ENCODE measurements around the gene MORF4L1. TPM values are rescaled to one million over a fixed set of nuclear protein-coding genes. Genes with fewer than 3 reads are reported as not detected.
"Not testable (repeated sequence)": the region's sequence is repeated elsewhere in the genome, so short reads cannot be mapped to it uniquely, and the experiment has no call there.

Gene MORF4L1
- total RNA-seq, 1 donor from 2014 or later = 697 TPM

DNA sequence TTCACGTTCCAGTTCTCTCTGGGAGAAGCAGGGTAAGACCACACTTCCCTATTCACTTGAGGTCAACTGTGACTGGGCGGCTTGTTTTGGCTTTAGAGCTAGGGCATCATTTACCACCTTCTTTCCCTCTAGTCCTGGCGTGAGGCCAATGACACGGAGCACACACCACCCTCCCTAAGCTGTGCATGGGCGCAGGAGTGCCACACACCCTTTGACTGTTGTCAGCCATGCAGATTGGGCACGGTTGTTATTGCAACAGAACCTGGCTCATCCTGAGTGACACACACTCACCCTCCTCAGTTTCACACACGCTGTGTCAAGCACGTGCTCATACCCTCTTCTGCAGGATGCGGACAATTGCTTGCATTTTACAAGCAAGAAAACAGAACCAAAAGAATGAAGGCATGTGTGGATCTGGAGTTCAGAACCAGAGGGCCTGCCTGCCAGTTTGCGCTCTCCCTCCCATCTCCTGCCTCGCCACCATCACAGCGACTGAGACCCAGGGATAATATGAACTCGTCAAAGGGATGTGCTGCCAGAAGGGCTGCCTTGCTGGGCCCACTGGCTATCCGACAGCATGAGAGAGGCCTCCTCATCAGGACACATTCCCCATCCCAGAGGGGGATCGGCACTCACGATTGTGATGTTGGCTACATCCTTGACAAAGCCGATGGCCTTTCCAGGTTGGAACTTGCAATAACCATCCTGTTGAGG is 54.5 kb downstream of the MORF4L1 start:
- no peak for DNase-seq

DNA sequence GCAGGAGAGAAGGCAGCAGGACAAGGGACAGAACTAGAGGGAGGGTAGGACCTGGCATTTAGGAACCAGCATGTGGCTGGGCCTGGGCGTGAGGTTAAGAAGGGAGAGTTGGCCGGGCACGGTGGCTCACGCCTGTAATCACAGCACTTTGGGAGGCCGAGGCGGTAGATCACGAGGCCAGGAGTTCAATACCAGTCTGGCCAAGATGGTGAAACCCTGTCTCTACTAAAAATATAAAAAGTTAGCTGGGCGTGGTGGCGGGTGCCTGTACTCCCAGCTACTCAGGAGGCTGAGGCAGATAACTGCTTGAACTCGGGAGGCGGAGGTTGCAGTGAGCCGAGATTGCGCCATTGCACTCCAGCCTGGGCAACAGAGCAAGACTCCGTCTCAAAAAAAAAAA is 55.5 kb downstream of the MORF4L1 start:
- DNase-seq = not testable (repeated sequence)

DNA sequence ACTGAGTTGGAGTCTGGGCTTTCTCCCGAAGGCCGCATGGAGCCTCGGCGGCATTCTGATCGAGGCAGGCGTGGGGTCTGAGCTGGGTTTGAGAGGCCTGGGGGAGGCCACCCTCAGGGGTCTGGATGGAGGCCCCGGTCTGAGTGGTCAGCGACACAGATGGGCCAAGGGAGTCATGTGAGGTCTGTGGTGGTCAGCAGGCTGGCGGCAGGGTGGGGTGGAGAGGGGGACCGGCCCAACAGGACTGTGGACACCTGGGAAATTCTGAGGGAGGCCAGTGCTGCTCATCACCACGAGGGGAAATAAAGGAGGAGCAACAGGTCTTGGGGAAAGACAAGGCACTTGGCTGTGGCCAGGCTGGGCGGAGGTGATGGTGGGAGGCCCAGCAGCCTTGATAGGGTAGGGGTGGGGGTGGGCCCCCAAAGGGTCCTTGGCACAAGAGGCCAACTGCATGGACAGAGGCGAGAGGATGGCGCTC is 56.0 kb downstream of the MORF4L1 start:
- DNase-seq = no peak

DNA sequence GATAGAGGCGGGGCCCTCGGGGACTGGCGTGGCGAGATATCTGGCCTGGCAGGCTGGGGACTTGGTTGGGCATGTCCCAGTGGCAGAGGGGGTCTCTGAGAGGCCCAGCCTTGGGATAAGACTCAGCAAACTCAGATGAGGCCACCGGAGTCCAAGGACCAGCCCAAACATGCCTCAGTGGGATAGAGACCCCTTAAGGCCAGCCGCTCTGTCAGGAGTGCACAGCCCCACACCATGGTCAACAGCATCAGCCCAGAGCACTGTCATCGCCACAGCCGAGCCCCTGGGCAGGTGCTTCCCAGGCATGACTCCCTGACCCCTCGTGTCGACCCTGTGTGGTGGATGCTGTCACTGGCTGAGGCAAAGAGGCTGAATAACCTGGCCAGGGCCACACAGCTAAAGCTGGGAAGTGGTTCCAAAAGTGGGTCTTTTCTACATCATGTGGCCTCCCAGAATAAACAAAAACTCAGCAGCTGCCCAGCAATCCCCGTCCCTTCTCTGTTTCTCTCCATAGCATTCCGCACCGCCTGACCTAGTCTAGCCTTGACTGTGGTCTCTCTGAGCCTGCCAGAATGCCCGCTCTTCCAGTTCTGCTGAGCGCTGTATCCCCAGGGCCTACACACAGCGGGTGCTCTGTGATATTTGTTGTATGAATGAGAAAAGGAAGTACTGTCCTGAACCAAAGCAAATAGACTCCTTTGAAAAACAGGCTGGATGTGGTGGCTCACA is 57.0 kb downstream of the MORF4L1 start:
- no peak for DNase-seq

DNA sequence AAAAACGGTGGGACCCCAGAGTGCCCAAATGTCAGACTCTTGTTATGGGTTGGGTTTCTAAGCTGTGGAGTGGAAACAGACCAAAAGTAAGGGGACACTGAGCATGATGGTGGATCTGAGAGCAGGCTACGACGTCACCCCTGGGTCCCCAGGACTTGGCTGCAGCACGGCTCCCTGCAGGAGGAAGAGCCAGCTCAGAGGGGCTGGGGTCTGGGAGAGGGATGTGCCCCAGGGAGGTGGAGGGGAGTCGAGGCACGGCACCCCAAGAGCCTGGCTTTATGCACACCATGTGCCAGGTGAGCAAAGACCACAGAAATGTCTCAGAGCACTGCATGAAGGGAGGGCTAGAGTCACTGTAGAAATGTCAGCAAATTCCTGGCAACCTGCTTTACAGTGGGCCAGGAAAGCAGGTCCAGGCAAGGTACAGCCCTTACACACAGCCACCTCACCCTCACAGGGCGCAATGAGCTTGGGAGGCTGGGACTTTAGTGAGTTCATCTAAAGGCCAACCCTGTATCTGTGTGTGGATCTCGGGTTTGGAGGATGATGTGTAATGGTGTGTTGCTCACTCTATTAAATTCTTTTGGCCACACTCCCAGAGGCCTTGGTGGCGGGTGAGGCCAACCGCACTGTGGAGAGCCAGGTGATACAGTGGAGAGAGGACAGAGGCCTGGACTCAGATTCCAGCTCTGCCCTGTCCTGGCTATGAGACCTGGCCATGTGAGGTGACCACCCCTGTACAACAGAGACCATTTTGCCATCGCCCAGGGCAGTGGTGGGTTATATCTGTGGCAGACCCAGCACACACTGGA is 58.1 kb downstream of the MORF4L1 start:
- no peak for DNase-seq

DNA sequence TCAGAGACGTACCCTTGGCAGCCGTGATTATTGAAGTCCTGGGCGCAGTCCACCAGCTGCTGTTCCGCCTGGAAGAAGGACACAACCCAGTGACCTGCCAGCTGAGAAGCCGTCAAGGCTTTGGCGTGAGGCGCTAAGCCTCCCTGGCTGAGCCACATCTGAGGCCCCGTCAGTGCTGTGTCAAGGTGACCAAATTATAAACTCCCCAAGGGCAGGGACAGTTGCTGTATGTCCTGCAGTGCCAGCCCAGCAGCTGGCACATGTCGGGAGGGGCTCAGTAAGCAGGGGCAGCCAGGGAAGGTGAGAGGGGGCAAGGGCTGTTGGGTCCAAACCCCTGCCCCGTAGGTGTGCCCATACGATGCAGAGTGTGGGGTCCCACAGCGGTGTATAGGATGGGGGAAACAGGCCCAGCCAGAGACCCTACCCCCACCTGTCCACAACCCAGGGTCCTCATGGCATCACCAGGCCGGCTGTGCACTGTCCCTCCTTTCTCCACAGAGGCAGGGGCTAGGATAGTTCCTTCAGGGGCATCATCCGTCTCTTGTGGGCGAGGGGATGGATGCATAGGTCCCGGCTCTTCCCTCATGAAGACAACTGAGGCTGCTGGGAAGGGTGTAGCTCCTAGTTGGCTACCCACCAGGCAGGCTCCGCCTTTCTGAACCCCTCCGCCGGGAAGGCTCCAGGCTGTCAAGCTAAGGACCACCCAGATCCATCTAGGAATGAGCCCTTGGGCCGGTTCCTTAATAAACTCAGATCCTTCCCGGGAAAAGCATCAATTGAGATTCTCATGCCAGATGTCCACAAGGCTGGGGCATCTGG is 59.0 kb downstream of the MORF4L1 start:
- no peak for DNase-seq

DNA sequence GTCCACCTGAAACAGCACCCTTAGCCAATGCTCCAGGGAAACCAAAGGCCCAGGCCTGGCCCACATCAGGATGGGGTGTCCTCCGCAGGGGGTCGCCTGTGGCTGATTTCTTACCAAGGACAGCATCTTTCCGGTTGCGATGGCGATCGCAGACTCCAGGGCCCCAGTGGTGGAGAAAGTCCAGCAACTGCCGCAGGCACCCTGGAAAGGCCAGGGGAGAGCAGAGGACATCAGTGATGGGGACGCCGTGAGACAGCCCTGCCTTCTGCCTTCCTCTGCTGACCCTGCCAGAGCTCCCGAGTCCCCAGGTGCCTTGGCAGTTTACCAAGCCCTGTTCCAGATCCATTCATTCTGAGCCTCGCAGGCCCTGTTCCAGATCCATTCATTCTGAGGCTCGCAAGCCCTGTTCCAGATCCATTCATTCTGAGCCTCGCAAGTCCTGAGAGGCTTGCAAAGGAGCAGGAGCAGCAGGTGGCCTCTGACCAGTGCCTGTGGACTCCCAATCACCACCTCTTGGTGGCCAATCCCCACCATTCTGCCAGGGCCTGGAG is 59.6 kb downstream of the MORF4L1 start:
- DNase-seq = no peak

DNA sequence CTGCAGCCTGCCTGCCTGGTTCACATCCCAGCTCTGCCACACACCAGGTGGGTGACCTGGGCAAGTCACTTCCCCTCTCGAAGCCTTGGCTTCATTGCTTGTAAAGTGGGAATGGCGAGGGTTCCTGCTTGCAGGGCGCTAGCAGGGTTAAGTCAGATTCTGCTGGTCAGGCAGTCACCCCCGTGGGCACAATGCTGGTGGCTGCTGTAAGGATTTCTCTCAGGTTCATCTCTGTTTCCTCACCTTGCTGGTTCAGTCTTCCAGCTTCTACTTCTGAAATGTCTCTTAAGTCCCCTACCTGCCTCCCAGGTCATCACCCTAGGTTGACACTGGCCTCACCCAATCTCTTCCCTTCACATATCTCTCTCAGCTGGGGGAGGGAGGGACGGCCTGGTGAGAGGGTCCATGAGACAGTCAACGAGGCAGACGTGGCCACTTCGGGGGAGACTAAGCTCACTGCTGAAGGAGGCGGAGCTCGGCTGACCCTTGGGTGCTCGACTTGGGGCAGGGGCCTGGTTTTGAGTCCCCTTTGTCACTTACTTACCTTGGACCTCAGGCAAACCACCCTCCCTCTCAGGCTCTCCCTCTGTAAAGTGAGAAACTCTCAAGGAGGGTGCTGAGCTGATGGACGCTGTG is 60.6 kb downstream of the MORF4L1 start:
- DNase-seq = no peak

DNA sequence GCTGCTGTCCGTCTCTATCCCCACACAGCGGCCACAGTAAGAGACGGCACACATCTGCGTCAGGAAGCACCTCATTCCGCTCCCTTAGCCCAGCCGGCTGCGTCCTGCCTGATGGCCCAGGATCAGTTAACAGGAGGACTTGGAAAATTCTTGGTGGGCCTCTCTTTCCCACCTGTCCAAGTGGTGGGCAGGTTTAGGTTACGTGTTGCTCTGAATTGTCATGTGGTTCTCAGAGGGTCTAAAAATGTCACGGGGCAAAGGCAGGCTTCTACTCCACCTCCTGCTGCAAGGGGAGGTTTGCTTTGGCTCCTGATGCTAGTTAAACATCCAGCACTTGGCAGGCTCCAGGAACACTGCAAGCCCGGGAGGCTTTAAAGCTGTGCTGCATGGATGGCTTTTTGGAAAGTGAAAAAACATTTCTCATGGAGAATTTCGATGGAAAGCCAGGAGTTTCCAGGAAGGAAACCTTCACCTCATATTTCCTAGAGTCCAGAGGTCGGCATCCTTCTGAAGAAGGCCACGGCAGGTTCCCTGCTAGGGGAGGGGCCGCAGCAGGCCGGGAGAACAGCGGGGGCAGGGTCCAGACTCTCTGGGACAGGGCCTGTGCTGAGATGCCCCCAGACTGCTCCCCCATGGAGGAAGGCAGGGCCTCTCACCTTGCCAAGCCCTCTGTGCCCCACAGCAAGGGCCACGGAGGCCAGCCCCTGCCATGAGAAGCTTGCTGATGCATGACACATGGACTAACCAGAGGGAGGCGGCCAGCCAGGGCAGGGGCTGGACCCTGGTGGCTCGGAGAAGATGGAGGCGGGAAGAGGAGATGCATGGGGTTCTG is 61.3 kb downstream of the MORF4L1 start:
- no peak for DNase-seq

DNA sequence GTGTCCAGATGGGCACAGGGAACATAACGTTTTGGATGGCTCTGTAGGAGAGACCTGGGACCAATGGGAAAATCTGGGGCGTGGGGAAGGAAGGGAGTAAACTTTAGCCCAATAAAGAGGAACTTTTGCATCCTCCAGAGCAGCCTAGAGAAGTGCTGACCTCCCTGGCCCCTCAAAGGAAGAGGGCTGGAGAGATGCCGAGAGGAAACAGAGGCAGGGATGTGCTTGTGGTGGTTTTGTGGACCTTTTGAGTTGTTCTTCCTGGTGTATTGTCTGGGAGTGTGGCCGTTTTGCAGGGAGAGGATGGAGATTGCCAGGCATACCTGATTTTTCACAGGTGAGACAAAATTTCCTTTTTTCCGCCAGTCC is 61.9 kb downstream of the MORF4L1 start:
- no peak for DNase-seq

DNA sequence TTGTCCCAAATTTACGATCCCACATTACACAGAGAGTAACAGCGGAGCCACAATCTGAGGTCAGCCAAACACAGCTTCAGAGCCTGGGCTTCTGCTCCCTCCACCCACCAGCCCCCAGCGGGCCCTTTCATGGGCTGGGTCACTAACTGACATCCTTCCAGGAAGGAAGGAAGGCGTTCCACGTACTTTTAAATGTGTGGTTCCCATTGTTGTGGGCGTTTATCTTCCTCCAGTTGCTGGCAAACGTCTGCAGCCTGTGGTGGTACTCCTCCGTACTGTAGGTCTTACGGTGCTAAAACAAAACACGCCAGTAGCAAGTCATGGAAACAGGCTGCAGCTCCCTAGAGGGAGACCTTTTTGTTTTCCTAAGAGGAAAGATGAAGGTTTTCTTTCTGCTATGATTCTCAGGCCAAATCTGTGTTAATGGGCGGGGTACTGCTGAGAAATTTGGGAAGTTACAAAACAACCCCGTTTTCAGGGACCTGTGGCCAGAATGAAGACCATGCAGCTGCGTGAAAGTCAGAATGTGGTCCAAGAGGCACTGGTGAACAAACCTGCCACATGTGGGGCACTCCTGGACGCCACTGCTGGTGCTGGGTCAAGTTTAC is 64.5 kb downstream of the MORF4L1 start:
- no peak for DNase-seq

DNA sequence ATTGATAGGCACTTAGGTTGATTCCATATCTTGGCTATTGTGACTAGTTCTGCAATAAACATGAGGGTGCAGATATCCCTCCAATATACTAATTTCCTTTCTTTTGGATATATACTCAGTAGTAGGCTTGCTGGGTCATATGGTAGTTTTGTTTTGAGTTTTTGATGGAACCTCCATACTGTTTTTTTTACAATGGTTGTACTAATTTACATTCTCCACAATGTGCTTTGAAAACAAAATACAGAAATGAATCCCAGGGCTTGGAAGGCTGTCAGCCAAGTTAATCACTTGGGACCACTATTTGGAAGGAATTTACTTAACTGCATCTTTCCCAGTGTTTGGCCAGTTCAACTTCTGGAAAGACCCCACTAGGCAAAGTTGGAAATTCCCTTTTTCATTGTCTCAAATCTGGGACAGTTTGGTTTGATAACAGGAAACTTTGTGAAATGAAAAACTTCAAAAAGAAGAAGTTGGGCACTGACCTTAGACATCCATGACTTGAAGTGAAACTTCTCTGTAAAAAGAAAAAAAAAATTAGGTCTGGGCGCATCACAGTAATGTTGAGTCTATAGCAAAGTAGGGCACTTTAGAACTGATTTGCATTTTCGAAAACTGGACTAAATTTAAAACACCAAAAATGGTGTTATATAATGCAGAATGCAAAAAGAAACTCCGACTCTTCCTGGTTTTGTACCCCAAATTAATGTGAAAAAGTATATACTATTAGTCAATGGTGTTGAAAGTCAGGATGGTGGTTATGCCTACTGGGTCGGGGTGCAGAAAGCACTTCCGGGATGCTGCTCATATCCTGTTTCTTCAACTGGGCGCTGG is 66.2 kb downstream of the MORF4L1 start:
- no peak for DNase-seq

DNA sequence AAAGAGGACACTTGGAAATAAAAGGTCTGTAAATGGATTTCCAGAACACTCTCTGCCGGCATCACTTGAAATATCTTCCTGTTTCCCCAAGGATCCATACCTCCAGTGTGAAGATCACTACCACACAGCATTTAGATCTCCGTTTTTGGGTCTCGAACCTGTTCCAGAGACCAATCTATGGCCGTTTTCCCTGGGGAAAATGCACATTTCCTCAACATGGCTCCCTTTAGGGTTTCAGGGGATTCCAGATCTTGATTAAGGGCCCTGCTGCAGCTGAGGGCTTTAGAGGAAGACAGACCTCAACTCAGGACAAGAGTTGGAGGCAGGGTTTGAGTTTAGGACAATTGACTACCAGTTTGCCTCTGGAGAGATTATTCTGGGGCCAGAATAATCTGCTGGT is 70.1 kb downstream of the MORF4L1 start:
- no peak for DNase-seq

DNA sequence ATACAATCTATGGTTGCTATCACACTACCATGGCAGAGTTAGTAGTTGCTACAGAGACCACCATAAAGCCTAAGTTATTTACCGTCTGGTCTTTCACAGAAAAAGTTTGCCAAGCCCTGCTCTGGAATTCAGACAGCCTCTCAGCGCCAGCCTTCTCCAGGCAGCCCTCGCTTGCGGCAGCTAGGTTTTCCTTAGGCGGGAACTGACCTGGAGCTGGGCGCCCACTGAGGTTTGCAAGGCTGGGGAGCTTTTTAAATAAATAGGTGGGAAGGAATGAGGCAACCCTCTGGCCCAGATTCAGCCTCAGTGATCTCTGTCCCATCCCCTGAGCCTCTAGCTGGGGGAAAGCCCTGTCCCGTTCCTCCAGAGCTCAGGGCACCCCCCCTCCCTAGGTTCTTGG is 71.0 kb downstream of the MORF4L1 start:
- DNase-seq = no peak

DNA sequence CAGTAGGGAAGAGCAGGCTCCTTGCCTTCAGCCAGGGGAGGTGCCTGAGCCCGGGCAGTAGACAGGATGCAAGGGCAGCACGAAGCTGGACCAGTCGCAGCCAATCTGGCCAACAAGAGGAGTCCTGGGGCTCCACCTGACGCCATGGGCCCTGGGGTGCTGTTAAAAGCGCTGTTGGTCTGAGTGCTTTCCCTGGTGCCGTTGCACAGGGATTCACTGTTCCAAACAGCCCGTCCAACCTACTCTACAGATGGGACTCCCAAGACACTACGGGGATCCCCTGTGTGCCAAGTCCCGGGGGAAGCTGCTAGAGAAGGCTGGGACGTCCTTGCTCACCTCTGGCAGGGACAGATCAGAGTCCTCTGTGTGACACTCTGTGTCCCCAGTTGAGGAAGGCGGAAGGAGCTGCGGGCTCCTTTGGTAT is 71.5 kb downstream of the MORF4L1 start:
- no peak for DNase-seq

DNA sequence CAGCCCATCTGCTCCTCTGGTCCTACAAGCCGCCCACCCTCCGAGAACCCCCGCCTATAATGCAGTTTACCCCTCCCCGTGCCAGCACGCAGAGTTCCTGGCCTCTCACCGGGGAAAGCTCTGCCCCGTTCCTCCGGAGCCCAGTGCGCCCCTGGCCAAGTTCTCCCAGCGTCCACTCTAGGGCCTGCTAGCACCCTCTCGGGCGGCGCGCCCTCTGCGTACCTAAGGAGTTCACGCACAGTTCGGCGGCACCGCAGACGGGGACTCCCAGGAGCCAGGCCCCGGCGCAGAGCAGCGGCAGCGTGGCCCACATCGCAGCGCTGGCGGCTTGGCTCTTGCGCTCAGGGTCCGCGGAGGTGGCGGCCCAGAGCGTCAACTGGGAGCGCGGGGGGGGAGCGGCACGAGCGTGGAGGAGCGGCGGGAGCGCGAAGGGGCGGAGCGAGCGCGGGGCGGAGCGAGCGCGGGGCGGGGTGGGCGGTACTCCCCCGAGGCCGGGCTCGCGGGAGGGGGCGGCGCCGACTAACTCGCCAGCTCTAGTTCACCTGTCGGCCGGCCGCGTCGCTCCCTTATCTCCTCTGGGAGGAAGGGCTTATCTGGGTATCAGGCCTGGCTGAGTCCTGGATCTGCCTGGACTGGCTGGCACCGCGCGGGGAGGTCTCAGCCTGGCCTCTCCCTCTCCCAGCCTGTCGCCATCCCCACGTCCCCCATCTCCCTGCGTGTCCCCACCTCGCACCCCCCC is 72.1 kb downstream of the MORF4L1 start, which contains the start of gene CTSH:
Gene CTSH, minus strand, starts transcription at position 378 of the 739 bp plus-strand sequence. Its CDS starts 65 bp downstream, at position 313.
- peak; percentile 69 for DNase-seq

DNA sequence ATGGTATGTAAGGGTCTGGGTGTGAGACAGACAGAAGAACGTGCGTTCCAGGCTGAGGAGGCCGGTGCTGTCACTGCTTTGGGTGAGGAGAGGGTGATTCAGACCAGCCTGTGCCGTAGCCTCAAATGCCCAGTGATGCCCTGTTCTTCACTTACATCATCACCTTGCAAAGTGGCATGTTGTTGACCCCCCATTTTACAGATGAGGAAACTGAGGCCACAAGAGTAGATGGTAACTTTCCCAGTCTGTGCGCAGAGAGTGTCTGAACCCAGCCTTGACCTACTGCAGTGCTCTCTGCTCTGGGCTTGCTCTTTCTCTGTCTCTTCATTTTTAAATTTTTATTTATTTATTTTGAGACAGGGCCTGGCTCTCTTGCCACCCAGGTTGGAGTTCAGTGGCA is 73.8 kb downstream of the MORF4L1 start:
- no peak for DNase-seq

DNA sequence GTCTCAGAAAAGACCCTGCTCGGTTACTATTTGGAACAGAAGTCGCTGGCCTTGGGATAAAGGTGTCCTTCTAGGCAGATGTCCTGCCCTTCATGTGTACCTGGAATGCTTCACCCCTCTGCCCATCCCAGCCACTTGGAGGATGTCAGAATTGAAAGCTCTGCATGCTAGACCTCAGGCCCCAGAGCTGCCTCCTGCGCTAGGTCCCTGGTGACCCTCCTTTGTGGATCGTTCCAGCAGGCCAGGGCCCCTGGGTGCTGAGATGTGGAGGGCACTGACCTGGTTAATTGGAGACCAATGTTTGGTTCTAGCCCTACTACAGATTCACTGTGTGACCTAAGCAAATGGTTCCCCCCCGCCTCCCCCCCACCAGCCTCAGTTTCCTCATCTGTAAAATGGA is 74.8 kb downstream of the MORF4L1 start:
- no peak for DNase-seq

All from occipital lobe (tissue), 2 donors.